HG02610 (cell line): Measurements from ENCODE around the gene RPRD1A.
"Not testable (repeated sequence)": the region's sequence is repeated elsewhere in the genome, so short reads cannot be mapped to it uniquely, and the experiment has no call there.

ENCODE experiments used
- ATAC-seq: cut with Tn5 transposase; IDR thresholded peaks from one replicate; pipeline ENCODE4 v1.9.1; 2021; ENCODE audit warnings: mild to moderate bottlenecking, moderate library complexity; ENCODE audit not compliant: unreplicated experiment

RPRD1A gene

GRCh38 chr18:36078751-36079529, 11.6 kb upstream of the RPRD1A start:
- ATAC-seq: no peak

GRCh38 chr18:36077764-36078163, 10.4 kb upstream of the RPRD1A start:
- not testable (repeated sequence) for ATAC-seq

GRCh38 chr18:36075862-36076587, 8.7 kb upstream of the RPRD1A start:
- ATAC-seq: peak; percentile 81

- ATAC-seq: no peak
Measured at GRCh38 chr18:36074435-36074834, 7.1 kb upstream of the RPRD1A start.

GRCh38 chr18:36073676-36074075, 6.3 kb upstream of the RPRD1A start:
- ATAC-seq: no peak

GRCh38 chr18:36072406-36072805, 5.0 kb upstream of the RPRD1A start:
- ATAC-seq: not testable (repeated sequence)

- peak; percentile 3 for ATAC-seq
Measured at GRCh38 chr18:36066686-36067054, 689 bp downstream of the RPRD1A start.

GRCh38 chr18:36066001-36066400, 1.4 kb downstream of the RPRD1A start:
- ATAC-seq: no peak

GRCh38 chr18:36064809-36065079, 2.6 kb downstream of the RPRD1A start:
- ATAC-seq: not testable (repeated sequence)

- ATAC-seq: no peak
Measured at GRCh38 chr18:36064027-36064808, 3.1 kb downstream of the RPRD1A start.

GRCh38 chr18:36058674-36059073, 8.7 kb downstream of the RPRD1A start:
- no peak for ATAC-seq

- ATAC-seq: no peak
Measured at GRCh38 chr18:36051760-36052159, 15.6 kb downstream of the RPRD1A start.

- no peak for ATAC-seq
Measured at GRCh38 chr18:36050479-36050878, 16.9 kb downstream of the RPRD1A start.

- ATAC-seq: no peak
Measured at GRCh38 chr18:36047521-36047920, 19.8 kb downstream of the RPRD1A start.

GRCh38 chr18:36046898-36047297, 20.5 kb downstream of the RPRD1A start:
- ATAC-seq: no peak

- ATAC-seq: no peak
Measured at GRCh38 chr18:36045241-36045991, 21.9 kb downstream of the RPRD1A start.

- ATAC-seq: no peak
Measured at GRCh38 chr18:36043153-36043552, 24.2 kb downstream of the RPRD1A start.

GRCh38 chr18:36041146-36041545, 26.2 kb downstream of the RPRD1A start:
- no peak for ATAC-seq

GRCh38 chr18:36038102-36038663, 29.2 kb downstream of the RPRD1A start:
- ATAC-seq: no peak

- no peak for ATAC-seq
Measured at GRCh38 chr18:36035253-36035652, 32.1 kb downstream of the RPRD1A start.
